ENCODE measurements around the gene RNMT.

DNA sequence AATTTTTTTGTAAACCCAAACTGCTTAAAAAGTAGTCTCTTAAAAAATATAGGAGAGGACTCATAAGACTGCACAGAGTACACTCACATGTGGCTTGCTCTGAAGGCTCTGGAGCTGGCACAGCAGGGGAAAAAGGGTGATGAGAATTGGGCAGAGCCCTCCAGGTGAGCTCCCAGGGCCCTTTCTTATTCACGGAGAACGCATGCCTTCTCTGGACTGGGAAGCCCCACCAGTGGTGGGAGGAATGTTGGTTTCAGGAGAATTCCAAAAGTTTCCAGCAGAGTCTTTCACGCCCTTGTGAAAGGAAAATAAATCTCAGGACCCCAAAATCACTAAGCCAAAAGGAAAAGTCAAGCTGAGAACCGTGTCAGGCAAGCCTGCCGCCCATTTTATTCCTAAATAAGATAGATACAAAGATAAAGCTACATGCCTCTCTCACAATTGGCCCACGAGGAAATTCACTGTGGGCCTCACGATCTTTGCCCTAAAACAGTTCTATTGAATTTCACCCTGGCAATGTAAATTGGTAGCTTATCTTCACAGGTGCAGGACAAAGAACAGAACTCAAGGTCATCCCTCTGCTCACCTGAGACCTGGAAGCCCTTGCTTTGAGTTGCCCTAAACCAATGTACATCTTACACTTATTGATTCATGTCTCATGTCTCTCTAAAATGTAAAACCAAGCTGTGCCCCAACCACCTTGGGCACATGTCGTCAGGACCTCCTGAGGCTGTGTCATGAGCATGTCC, 82.0 kb downstream of the RNMT start:
- TF ChIP-seq POLR2A (IDR thresholded peaks at IDR 0.05; ENCODE audit: low read depth, low read length) (no peak), POLR2AphosphoS5 (IDR thresholded peaks at IDR 0.05; ENCODE audit: low read depth, low read length) (no peak), PAX5 (IDR thresholded peaks at IDR 0.05; ENCODE audit: insufficient read depth, low read length, severe bottlenecking) (no peak), SPI1 (IDR thresholded peaks at IDR 0.05; ENCODE audit: low read depth, low read length) (no peak), TAF1 (IDR thresholded peaks at IDR 0.05; ENCODE audit: low read depth, low read length) (no peak), POU2F2 (IDR thresholded peaks at IDR 0.05; ENCODE audit: low read depth, low read length) (no peak)

Measured in GM12891 (cell line).